Activated T-cell treated with anti-CD3 and anti-CD28 coated beads, Interleukin-2, amount 50 U/mL, for 24 hours (primary cell): ENCODE measurements around the gene LARGE2.
"Not testable (repeated sequence)": the region's sequence is repeated elsewhere in the genome, so short reads cannot be mapped to it uniquely, and the experiment has no call there.

Experiments used
- DNase-seq: peaks from one replicate; pipeline ENCODE4 v3.0.0-alpha.2; 2020
- H3K27ac Mint-ChIP-seq: 2 replicates; pipeline ENCODE4 v1.8.0; 2020; ENCODE audit warnings: mild to moderate bottlenecking, mixed read lengths
- H3K27me3 Mint-ChIP-seq: 2 replicates; pipeline ENCODE4 v1.8.0; 2020; ENCODE audit warnings: mixed read lengths
- H3K36me3 Mint-ChIP-seq: 2 replicates; pipeline ENCODE4 v1.8.0; 2020; ENCODE audit warnings: low read depth, mixed read lengths
- H3K4me1 Mint-ChIP-seq: 2 replicates; pipeline ENCODE4 v1.8.0; 2020; ENCODE audit warnings: low read depth, mixed read lengths
- H3K4me3 Mint-ChIP-seq: 2 replicates; pipeline ENCODE4 v1.8.0; 2020; ENCODE audit warnings: mild to moderate bottlenecking, moderate library complexity, mixed read lengths
- H3K9me3 Mint-ChIP-seq: 2 replicates; pipeline ENCODE4 v1.8.0; 2020; ENCODE audit warnings: mixed read lengths

The LARGE2 gene

GRCh38 chr11:45889555-45889954 lies 32.9 kb upstream of the LARGE2 start:
- no peak overlapping the region for H3K4me3 Mint-ChIP-seq
- H3K36me3 Mint-ChIP-seq: no peaks in the 10 kb centered on the region
- H3K4me1 Mint-ChIP-seq: peaks cover 8% of the 10 kb centered on the region
- no peaks in the 10 kb centered on the region for H3K9me3 Mint-ChIP-seq
- DNase-seq: no peak
- H3K27ac Mint-ChIP-seq: no peak overlapping the region
- H3K27me3 Mint-ChIP-seq: peaks cover 9% of the 10 kb centered on the region

GRCh38 chr11:45889966-45890365 lies 32.5 kb upstream of the LARGE2 start:
- Mint-ChIP-seq H3K27me3 (peaks cover 13% of the 10 kb centered on the region), H3K4me3 (no peak overlapping the region), H3K36me3 (no peaks in the 10 kb centered on the region), H3K9me3 (no peaks in the 10 kb centered on the region), H3K4me1 (peaks cover 4% of the 10 kb centered on the region), H3K27ac (no peak overlapping the region)
- DNase-seq: no peak

GRCh38 chr11:45890886-45891550 lies 31.4 kb upstream of the LARGE2 start:
- DNase-seq: no peak
- H3K4me1 Mint-ChIP-seq: no peaks in the 10 kb centered on the region
- no peak overlapping the region for H3K4me3 Mint-ChIP-seq
- no peaks in the 10 kb centered on the region for H3K36me3 Mint-ChIP-seq
- peaks cover 21% of the 10 kb centered on the region for H3K27me3 Mint-ChIP-seq
- no peaks in the 10 kb centered on the region for H3K9me3 Mint-ChIP-seq
- H3K27ac Mint-ChIP-seq: no peak overlapping the region

GRCh38 chr11:45892856-45893255 lies 29.6 kb upstream of the LARGE2 start:
- no peak for DNase-seq
- no peaks in the 10 kb centered on the region for H3K4me1 Mint-ChIP-seq
- no peak overlapping the region for H3K4me3 Mint-ChIP-seq
- no peaks in the 10 kb centered on the region for H3K36me3 Mint-ChIP-seq
- H3K27me3 Mint-ChIP-seq: peaks cover 35% of the 10 kb centered on the region
- H3K9me3 Mint-ChIP-seq: no peaks in the 10 kb centered on the region
- H3K27ac Mint-ChIP-seq: no peak overlapping the region

GRCh38 chr11:45894555-45895247 lies 27.8 kb upstream of the LARGE2 start:
- Mint-ChIP-seq H3K4me3 (no peak overlapping the region), H3K9me3 (no peaks in the 10 kb centered on the region), H3K36me3 (no peaks in the 10 kb centered on the region), H3K27ac (no peak overlapping the region), H3K4me1 (peaks cover 2% of the 10 kb centered on the region), H3K27me3 (peaks cover 47% of the 10 kb centered on the region)
- no peak for DNase-seq

GRCh38 chr11:45895553-45896259 lies 26.8 kb upstream of the LARGE2 start:
- Mint-ChIP-seq H3K27me3 (peaks cover 51% of the 10 kb centered on the region), H3K36me3 (no peaks in the 10 kb centered on the region), H3K9me3 (no peaks in the 10 kb centered on the region), H3K4me1 (peaks cover 6% of the 10 kb centered on the region), H3K4me3 (no peak overlapping the region), H3K27ac (no peak overlapping the region)
- DNase-seq: no peak

GRCh38 chr11:45896422-45896984 lies 26.0 kb upstream of the LARGE2 start:
- Mint-ChIP-seq H3K27me3 (peaks cover 57% of the 10 kb centered on the region), H3K36me3 (no peaks in the 10 kb centered on the region), H3K4me3 (no peak overlapping the region), H3K4me1 (peaks cover 6% of the 10 kb centered on the region), H3K9me3 (no peaks in the 10 kb centered on the region), H3K27ac (no peak overlapping the region)
- DNase-seq: no peak

- peaks cover 57% of the 10 kb centered on the region for H3K27me3 Mint-ChIP-seq
- no peaks in the 10 kb centered on the region for H3K9me3 Mint-ChIP-seq
- no peaks in the 10 kb centered on the region for H3K36me3 Mint-ChIP-seq
- no peak overlapping the region for H3K4me3 Mint-ChIP-seq
- H3K4me1 Mint-ChIP-seq: peaks cover 6% of the 10 kb centered on the region
- DNase-seq: no peak
- H3K27ac Mint-ChIP-seq: no peak overlapping the region
Measured at GRCh38 chr11:45897556-45897955, 24.9 kb upstream of the LARGE2 start.

GRCh38 chr11:45899086-45899447 lies 23.4 kb upstream of the LARGE2 start:
- Mint-ChIP-seq H3K4me1 (peaks cover 6% of the 10 kb centered on the region), H3K9me3 (no peaks in the 10 kb centered on the region), H3K27me3 (peaks cover 52% of the 10 kb centered on the region), H3K4me3 (peak overlapping the region; percentile 61), H3K27ac (no peak overlapping the region), H3K36me3 (no peaks in the 10 kb centered on the region)
- no peak for DNase-seq

- H3K4me3 Mint-ChIP-seq: peak overlapping the region; percentile 61
- DNase-seq: peak; percentile 78
- H3K27me3 Mint-ChIP-seq: peaks cover 47% of the 10 kb centered on the region
Measured at GRCh38 chr11:45899448-45900174, 22.8 kb upstream of the LARGE2 start.

GRCh38 chr11:45900175-45900800 lies 22.2 kb upstream of the LARGE2 start:
- H3K27me3 Mint-ChIP-seq: peaks cover 41% of the 10 kb centered on the region
- not testable (repeated sequence) for H3K9me3 Mint-ChIP-seq, DNase-seq, H3K4me1 Mint-ChIP-seq, H3K36me3 Mint-ChIP-seq, H3K27ac Mint-ChIP-seq
- H3K4me3 Mint-ChIP-seq: peak overlapping the region; percentile 62

More at GRCh38 chr11:45899448-45900174, 22.8 kb upstream of the LARGE2 start:
- Mint-ChIP-seq H3K27ac (no peak overlapping the region), H3K36me3 (no peaks in the 10 kb centered on the region), H3K4me1 (peaks cover 6% of the 10 kb centered on the region), H3K9me3 (no peaks in the 10 kb centered on the region)

- Mint-ChIP-seq H3K27ac (no peak overlapping the region), H3K9me3 (no peaks in the 10 kb centered on the region), H3K4me3 (peak overlapping the region; percentile 62), H3K36me3 (no peaks in the 10 kb centered on the region), H3K4me1 (peaks cover 6% of the 10 kb centered on the region), H3K27me3 (peaks cover 35% of the 10 kb centered on the region)
- DNase-seq: no peak
Measured at GRCh38 chr11:45900916-45901617, 21.4 kb upstream of the LARGE2 start.

- peaks cover 11% of the 10 kb centered on the region for H3K4me1 Mint-ChIP-seq
- H3K27me3 Mint-ChIP-seq: peaks cover 31% of the 10 kb centered on the region
- no peak overlapping the region for H3K4me3 Mint-ChIP-seq
- H3K36me3 Mint-ChIP-seq: no peaks in the 10 kb centered on the region
- no peaks in the 10 kb centered on the region for H3K9me3 Mint-ChIP-seq
- no peak overlapping the region for H3K27ac Mint-ChIP-seq
- DNase-seq: no peak
Measured at GRCh38 chr11:45901626-45902025, 20.8 kb upstream of the LARGE2 start.
